GM21447 (cell line): ENCODE results near the gene KLF14.
"Not testable (repeated sequence)": the region's sequence is repeated elsewhere in the genome, so short reads cannot be mapped to it uniquely, and the experiment has no call there.

Experiments
- ATAC-seq: cut with Tn5 transposase; IDR thresholded peaks from one replicate; pipeline ENCODE4 v1.9.1; 2021; ENCODE audit not compliant: unreplicated experiment

Gene KLF14

DNA sequence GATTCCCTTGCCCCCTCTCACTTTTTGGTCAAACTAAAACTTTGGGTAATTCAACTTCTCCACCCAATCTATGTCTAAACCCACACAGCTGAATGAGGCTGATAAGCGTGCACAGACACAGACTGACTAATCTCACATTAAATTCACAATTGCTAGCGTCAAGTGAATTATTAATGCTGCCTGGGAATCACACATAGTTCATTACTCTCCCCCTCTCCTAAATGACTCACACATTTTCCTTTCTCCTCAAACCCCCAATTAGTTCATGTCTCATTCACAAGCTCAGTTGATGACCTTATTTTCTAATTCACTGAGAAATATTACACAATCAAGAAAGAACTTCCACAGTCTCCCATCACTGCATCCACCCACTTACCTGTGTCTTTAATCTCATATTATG, 14.5 kb downstream of the KLF14 start:
- no peak for ATAC-seq

DNA sequence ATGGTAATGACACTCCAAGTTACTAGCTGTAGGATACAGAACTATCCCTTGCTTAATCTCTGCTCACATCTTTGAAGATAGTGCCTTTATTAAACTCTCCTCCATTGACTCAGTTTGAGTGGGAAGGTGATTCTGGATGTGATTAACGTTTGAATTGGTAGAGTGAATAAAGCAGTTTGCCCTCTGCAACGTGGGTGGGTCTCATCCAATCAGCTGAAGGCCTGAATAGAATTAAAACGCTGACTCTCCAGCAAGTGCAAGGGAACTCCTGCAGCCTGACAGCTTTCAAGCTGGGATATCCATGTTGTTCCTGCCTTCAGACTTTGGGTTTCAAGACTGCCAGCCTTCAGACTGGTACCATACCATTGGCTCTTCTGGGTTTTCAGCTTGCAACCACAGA, 21.6 kb downstream of the KLF14 start:
- no peak for ATAC-seq

DNA sequence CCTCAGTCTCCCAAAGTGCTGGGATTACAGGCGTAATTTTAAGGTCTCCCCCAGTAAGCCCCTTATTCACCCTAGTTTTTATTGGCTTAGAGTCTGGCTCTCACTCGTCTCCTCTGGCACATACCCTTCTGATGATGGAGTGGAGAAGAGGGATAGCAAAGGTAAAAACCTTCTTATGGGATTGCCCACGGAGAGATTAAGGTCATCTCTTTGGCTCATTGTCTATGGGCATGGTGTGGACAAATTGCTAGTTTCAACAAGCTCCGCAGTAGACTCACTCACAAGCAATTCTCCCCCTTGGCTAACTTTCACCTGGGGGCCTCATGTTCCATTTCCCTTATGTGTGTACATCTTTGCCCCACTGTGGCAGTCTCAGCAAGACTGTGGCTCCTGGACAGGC, 25.2 kb downstream of the KLF14 start:
- no peak for ATAC-seq

DNA sequence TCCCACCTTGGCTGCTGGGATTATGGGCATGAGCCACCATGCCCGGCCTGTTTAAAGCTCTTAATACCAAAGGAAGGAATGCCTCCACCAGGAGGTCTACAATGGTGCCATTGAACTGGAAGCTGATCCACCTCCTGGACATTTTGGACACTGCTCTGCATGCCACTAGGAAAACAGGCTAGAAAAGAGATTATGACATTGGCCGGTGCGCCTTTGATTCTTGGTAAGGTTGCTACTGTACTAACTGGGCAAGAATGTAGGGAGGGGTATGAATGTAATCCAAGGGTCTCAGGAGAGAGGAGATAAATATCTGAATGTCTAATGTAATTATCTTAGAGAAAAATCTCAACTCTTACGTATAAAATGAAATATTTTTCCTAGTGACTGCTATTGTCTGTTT, 26.0 kb downstream of the KLF14 start:
- no peak for ATAC-seq

DNA sequence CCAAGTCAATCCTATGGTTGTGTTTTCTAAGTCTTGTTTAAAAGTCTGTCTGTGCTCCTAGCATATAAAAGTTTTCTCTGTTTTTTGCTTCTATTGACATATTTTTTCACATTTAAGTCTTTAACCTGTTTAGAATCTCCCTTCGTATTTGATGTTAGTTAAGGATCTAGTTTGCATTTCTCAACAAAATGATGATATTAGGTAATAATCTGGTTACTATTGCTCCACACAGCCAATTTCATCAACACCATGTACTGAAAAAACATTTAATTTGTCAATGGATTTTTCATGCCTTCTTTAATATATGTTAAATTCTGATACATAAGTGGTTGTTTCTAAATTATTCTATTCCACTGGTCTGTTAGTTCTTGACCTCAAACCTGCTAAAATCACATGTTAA, 30.2 kb downstream of the KLF14 start:
- no peak for ATAC-seq

DNA sequence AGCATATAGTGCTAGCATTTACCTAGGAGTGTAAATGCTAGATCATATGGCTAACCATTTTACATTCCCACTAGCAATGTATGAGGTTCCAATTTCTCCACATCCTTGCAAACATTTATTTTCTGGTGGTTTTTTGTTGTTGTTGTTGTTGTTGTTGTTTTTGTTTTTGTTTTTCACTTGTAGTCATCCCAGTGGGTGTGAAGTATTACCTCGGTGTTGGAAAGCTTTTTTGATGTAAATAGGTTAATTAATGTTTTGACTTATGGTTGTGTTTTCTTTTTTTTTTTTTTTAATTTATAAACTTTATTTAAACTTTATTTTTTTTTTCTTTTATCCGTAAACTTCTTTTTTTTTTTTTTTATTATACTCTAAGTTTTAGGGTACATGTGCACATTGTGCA, 32.4 kb downstream of the KLF14 start:
- ATAC-seq, result no peak

DNA sequence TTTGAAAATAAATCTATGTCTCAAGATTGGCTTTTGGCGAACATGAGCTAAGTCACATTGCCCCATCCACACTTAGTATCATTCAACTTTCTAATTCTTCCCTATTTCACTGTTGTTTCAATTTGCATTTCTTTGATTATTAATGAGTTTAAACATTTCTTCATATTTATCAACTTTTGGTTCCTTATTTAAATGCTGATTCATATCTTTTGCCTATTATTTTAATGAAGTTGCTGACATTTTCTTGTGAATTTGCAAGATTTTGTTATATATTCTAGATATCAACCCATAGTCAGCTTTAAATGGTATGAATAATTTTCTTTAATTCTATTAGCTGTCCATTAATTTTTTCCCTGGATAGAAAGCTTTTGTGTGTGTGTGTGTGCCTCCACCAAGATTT, 33.2 kb downstream of the KLF14 start:
- no peak for ATAC-seq

DNA sequence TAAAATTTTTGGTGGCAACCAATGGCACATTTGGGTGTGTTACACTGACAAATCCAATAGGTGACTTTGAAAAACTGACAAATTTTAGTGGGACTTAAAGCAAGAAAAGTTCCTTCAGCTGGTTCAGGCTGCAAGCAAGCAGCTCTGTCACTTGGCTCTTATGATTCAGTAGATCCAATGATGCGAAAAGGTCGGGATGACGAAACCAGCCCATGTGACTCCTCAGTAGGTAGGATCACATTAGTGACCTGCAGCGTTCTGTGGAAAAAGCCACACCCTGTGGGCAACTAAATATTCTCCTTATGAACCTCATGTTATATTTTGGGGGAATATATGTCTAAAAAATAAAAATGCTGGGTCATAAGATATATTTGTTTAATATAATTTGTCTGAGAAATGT, 34.3 kb downstream of the KLF14 start:
- ATAC-seq, result no peak

DNA sequence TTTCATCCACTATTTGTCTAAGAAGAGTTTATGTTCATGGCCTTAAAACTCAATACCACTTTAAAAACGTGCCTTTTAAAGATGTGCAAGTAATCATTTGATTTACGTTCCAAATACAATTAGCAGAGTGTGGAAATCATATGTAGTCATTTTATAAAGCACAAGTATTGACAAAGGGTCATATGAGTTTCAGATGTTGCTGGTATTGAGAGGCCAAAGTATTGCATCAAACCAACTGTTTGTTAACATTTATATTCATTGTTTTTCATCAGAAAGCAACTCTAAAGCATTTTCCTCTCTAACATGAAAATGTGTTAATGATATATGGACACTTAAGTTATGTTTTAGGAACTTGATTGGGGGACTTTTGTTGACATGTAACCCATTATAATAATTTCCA, 36.2 kb downstream of the KLF14 start:
- ATAC-seq, result no peak

DNA sequence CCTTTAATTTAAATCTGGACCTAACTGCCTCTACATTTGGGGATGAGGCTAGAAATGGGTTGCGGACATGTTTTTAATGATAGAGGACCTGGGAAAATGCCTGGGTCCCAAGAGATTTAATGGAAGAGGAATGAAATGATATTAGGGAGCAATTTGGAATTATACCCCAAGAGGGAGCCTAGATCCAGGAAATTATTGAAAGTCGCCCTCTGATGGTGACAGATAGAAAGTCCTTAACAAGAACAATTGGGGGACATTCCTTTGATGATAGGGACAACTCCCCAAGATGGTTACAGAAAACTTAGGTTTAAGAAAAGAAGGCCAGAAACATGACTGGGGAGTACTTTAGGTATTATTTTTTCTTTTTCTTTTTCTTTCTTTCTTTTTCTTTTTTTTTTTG, 38.2 kb downstream of the KLF14 start:
- no peak for ATAC-seq

DNA sequence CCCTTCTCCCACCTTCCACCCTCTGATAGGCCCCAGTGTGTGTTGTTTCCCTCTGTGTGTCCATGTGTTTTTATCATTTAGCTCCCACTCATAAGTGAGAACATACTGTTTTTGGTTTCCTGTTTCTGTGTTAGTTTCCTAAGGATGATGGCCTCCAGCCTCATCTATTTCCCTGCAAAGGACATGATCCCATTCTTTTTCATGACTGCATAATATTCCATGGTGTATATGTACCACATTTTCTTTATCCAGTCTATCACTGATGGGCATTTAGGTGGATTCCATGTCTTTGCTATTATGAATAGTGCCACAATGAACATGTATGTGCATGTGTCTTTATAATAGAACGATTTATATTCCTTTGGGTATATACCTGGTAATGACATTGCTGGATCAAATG, 41.6 kb downstream of the KLF14 start:
- ATAC-seq, result not testable (repeated sequence)

DNA sequence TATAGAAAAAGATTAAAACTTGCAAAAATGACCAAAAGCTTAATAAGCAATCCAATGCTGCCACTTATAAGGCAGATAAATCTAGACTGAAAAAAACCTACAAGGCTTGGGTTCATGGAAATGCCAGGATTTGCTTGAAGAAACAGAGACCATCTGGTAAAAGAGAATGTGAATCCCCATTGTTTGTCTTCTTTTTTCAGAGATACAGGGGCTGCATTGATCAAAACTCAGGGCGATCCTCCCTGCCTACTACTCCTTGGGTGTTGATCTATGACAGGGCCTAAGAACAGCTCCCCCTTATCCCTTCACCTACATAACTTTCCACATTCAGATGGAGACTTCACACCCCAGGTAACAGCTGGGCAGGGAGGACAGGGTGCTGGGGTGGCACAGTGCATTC, 44.3 kb downstream of the KLF14 start:
- no peak for ATAC-seq

DNA sequence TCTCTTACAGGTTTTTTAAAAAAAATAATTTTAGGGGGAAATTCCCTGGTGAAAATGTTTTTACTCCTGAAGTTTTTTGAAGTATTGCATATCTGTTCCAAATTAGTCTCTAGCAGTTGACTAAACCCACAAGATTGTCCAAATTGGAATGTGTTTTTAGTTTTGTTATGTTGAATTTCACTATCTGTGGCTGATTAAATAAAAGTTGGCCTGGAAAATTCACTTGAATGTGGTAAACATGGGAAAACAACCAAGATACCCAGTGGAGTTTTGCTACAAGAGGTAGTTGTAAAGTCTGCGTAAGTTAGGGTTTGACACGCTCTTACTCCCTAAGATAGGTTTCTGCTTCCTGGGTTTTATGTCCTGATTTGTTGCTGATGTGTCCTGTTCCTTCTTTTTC, 51.0 kb downstream of the KLF14 start:
- ATAC-seq, result no peak
